A549 treated with AZD9567 at 1 μM for 4 hours (cell line): ENCODE data around the gene FASTKD1. TPM values are rescaled to one million over a fixed set of nuclear protein-coding genes. Genes with fewer than 3 reads are reported as not detected.

Source experiments
- total RNA-seq: library from RNA; stranded (reverse); fragments of 200-300 nt; extraction: Qiagen RNA extraction; gene quantifications from 5 replicates; pipeline ENCODE4 v1.2.3, GENCODE V29; 2022; ENCODE audit not compliant: insufficient read depth

The FASTKD1 gene
- 14.7 to 23.3 TPM (median 20.5 TPM) in 5 replicates for total RNA-seq

DNA sequence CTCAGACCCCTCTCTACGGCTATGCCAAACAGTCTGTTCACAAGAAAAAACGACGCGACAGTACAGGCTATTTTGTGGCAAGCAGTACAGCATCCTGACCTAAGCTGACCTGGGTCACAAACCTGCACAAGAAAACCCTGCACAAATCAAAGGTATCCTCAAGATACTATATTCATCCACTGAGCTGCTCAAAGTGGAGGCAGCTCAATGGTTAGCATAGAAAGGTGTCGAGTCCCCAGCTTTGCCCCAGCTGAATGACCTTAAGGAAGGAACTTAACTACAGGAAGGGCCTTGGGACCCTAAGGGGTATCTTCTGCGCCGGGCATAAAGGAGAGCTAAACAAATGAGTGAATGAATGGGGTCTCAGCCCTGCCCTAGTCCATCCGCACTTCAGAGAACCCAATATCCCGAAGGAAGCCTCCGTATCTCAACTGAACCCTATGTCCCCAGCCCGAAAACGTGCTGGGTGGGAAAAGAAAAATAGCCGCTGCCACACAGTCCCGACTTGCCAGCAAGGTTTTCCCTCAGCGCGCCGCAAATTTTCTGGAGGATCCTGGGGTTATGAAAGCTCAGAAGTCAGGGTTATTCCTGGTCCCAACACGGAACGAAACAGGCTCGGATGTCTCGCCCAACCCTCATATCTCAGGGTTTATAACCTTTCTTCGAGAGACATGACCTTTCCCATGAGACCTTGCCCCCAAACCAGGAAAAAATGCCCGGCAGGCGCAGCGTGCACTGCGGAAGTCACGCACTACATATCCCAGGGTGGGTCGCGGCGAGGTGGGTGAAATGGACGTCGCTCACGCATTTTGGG, at the start of gene FASTKD1:
TSS of gene FASTKD1 (minus strand) at position 706 of the 814 bp plus-strand sequence. CDS start 1,836 bp downstream, outside the sequence.

DNA sequence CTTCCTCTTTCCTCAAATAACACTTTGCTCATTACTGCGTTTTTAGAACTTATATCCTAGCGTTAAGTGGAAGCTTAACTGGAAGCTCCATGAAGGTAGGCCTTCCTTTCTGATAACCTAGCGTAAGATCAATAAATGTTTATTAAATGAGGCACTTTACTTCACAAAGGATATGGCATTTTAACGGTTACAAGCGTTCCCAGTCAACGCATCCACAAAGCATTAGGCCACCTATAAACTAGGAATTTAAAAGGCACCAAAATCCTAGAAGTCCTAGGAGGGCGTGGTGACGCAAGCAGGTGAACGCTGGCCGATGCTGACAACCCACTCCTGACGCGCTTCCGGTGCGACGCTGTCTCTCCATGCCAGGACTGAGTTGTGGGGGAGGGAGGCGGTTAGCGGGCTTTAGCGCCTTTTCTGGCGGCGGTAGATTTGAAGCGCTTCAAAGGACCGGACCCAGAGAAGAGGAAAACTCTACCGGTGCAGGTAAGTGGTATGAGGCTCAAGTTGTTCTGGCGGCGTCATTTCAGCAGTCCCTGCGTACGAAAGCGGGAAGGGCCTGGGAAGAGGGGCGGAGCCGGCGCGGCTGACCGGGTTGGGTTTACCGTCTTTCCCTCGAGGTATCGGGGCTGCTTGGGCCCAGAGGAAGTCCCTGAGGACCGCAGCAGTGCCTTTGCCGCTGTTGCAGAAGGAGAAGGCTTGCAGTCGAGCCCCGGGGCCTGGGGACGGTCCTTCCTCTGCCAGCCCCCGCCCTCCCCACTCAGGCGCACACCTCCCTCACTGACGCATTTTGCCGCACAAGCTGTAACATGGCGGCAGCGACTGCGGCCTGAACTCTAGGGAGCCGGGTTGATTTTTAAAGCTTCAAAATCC, 10.6 kb upstream of the FASTKD1 start, which contains the start of gene PPIG:
TSS of gene PPIG (plus strand) at position 347 of the 873 bp plus-strand sequence. CDS start 19,691 bp downstream, outside the sequence.

GRCh38 chr2:169509298-169509885, 64.3 kb downstream of the FASTKD1 start, which contains the start of gene KLHL41:
Gene KLHL41, plus strand, starts transcription at chr2:169509702. Its CDS starts 77 bp downstream, at chr2:169509779.

Other genes with a start within 250 kb of the FASTKD1 start
- 0.01 to 0.03 TPM (median 0.02 TPM) in 3 of 5 replicates, not detected in the others for gene LRP2, start 211.3 kb downstream of the FASTKD1 start, total RNA-seq
- 3.2 to 6.3 TPM (median 5.6 TPM) in 5 replicates for gene BBS5, start 94.4 kb downstream of the FASTKD1 start, total RNA-seq
- 0.07 to 0.19 TPM (median 0.13 TPM) in 4 of 5 replicates, not detected in the other for gene KLHL41, start 64.2 kb downstream of the FASTKD1 start, total RNA-seq
- 32.8 to 51.7 TPM (median 39.5 TPM) in 5 replicates for gene PPIG, start 10.5 kb upstream of the FASTKD1 start, total RNA-seq
- 0.22 to 0.58 TPM (median 0.40 TPM) in 4 of 5 replicates, not detected in the other for gene CFAP210, start 120.5 kb upstream of the FASTKD1 start, total RNA-seq
- 2.1 to 2.8 TPM (median 2.6 TPM) in 4 of 5 replicates, not detected in the other for gene PHOSPHO2, start 120.6 kb upstream of the FASTKD1 start, total RNA-seq
- 6.0 to 11.2 TPM (median 8.3 TPM) in 5 replicates for gene KLHL23, start 160.0 kb upstream of the FASTKD1 start, total RNA-seq
- gene SSB, start 225.0 kb upstream of the FASTKD1 start, total RNA-seq, result 127 to 190 TPM (median 139 TPM) in 5 replicates